Keratinocyte (primary cell): Measurements from ENCODE around the gene PAQR7. TPM values are rescaled to one million over a fixed set of nuclear protein-coding genes. Genes with fewer than 3 reads are reported as not detected.

ENCODE experiments used
- DNase-seq: peaks from one replicate; pipeline ENCODE4 v3.0.0-alpha.2; 2011; ENCODE audit warnings: low read depth, missing footprints, low spot score
- FAIRE-seq: peaks from 2 replicates; lab custom pipeline; 2011; peaks lifted over from hg19 to GRCh38; lab: Jason Lieb, UNC
- H2AFZ ChIP-seq: 2 replicates; pipeline ENCODE4 v1.6.0; 2012; ENCODE audit warnings: low read length, control low read depth, inconsistent platforms; ENCODE audit not compliant: control insufficient read depth
- H3K27ac ChIP-seq: 2 replicates; pipeline ENCODE4 v1.5.1; 2011; ENCODE audit warnings: low read length; ENCODE audit not compliant: control insufficient read depth, insufficient read depth
- H3K27me3 ChIP-seq: 3 replicates; pipeline ENCODE4 v1.6.0; 2011; ENCODE audit warnings: low read length; ENCODE audit not compliant: control insufficient read depth, insufficient read depth; ENCODE audit errors: extremely low read depth
- H3K36me3 ChIP-seq, 2 experiments: 2 replicates in 1 of 2; 3 replicates in 1 of 2; pipeline ENCODE4 v1.5.1; 2011; ENCODE audit warnings: low read length in 2 of 2, mild to moderate bottlenecking in 1 of 2; ENCODE audit not compliant: control insufficient read depth in 2 of 2, insufficient read depth in 2 of 2; ENCODE audit errors: extremely low read depth in 1 of 2
- H3K4me1 ChIP-seq: 3 replicates; pipeline ENCODE4 v1.5.1; 2011; ENCODE audit warnings: low read length; ENCODE audit not compliant: control insufficient read depth, insufficient read depth; ENCODE audit errors: extremely low read depth
- H3K4me2 ChIP-seq: 3 replicates; pipeline ENCODE4 v1.6.0; 2011; ENCODE audit warnings: low read depth, low read length; ENCODE audit not compliant: control insufficient read depth, insufficient read depth; ENCODE audit errors: extremely low read depth
- H3K4me3 ChIP-seq, 3 experiments: fragments of 200-600 bp in 1 of 3; sonication (generic) in 1 of 3; 2 replicates in 2 of 3; 3 replicates in 1 of 3; pipeline ENCODE4 v1.5.1; 2011 to 2016; ENCODE audit warnings: low read length in 3 of 3, mild to moderate bottlenecking in 3 of 3, control low read depth in 2 of 3, inconsistent platforms in 1 of 3, low read depth in 1 of 3, mixed read lengths in 1 of 3, mixed run types in 1 of 3, moderate library complexity in 1 of 3; ENCODE audit not compliant: control insufficient read depth in 2 of 3, insufficient read depth in 2 of 3; ENCODE audit errors: extremely low read depth in 1 of 3
- H3K79me2 ChIP-seq: 2 replicates; pipeline ENCODE4 v1.6.0; 2012; ENCODE audit warnings: low read length; ENCODE audit not compliant: control insufficient read depth, insufficient read depth
- H3K9ac ChIP-seq: 3 replicates; pipeline ENCODE4 v1.6.0; 2011; ENCODE audit warnings: low read length; ENCODE audit not compliant: control insufficient read depth, insufficient read depth; ENCODE audit errors: extremely low read depth
- H3K9me1 ChIP-seq: 3 replicates; pipeline ENCODE4 v1.6.0; 2011; ENCODE audit warnings: low read length; ENCODE audit not compliant: control insufficient read depth, insufficient read depth; ENCODE audit errors: extremely low read depth
- H3K9me3 ChIP-seq: 2 replicates; pipeline ENCODE4 v1.5.1; 2012; ENCODE audit warnings: low read depth, low read length; ENCODE audit not compliant: control insufficient read depth
- H4K20me1 ChIP-seq: 3 replicates; pipeline ENCODE4 v1.6.0; 2011; ENCODE audit warnings: low read length; ENCODE audit not compliant: control insufficient read depth, insufficient read depth; ENCODE audit errors: extremely low read depth
- EZH2 ChIP-seq: IDR thresholded peaks from one replicate; pipeline ENCODE4 v1.6.1; 2012; ENCODE audit warnings: inconsistent platforms, mild to moderate bottlenecking, low read length, moderate library complexity
- dilution Hi-C: fragments of 300-500 bp; cut with MboI; formaldehyde crosslinking; loops from one replicate; pipeline ENCODE4 v1.7.0; 2020; ENCODE audit warnings: low sequenced_read_pairs; ENCODE audit not compliant: extremely low pct_ligation_motif_present
- polyA plus RNA-seq, 5 experiments: library from polyadenylated mRNA; depleted of rRNA in 3 of 5; stranded (reverse) in 3 of 5; stranded (forward) in 1 of 5; unstranded in 1 of 5; fragments of >200 nt; gene quantifications; 1 replicate in 1 of 5; 2 replicates in 3 of 5; 3 replicates in 1 of 5; pipeline versions ENCODE4 v1.2.1 to v1.2.3, GENCODE V29; 2011 to 2012; ENCODE audit warnings: missing spikeins in 2 of 5, low read depth in 1 of 5, low replicate concordance in 1 of 5
- TF ChIP-seq, protein P1 (sequence below), 3 experiments: IDR thresholded peaks in 1 of 3; conservative IDR thresholded peaks in 1 of 3; optimal IDR thresholded peaks in 1 of 3; 2 replicates in 2 of 3; 3 replicates in 1 of 3; pipeline versions ENCODE3 to v1.5.1; 2011; ENCODE audit warnings: low read length in 3 of 3, mild to moderate bottlenecking in 3 of 3, moderate library complexity in 2 of 3, control low read depth in 1 of 3, inconsistent platforms in 1 of 3; ENCODE audit not compliant: insufficient read depth in 2 of 3; ENCODE audit errors: extremely low read depth in 1 of 3

Gene PAQR7
- polyA plus RNA-seq, 1 donor (not counting 4 experiments of a cell fraction or from before 2014, with no cell fraction given), result 14.5 TPM

DNA sequence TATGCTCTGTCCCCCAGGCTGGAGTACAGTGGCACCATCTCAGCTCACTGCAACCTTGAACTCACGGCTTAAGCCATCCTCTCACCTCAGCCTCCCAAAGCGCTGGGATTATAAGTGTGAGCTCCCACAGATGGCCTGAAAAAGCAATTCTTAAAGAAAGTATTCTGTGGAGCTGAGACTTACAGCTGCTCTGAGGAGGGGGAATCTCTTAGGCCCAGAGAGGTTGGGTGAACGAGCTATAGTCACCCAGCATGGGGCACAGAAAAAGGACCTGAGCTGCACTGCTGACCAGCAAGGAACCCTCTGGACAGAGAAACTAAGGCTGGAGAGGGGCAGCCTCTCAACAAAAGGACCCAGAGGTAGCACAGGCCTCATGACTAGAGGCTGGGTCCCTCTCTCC, 1.3 kb downstream of the PAQR7 start:
- Histone ChIP-seq H4K20me1 (no peaks in the 10 kb centered on the region), H3K4me1 (peaks cover 50% of the 10 kb centered on the region), H3K4me3 (peak overlapping the region; percentile 62 to 84 (median 83)), H2AFZ (no peak overlapping the region), H3K27me3 (no peaks in the 10 kb centered on the region), H3K4me2 (peak overlapping the region; percentile 99), H3K79me2 (peaks cover 10% of the 10 kb centered on the region), H3K27ac (peak overlapping the region; percentile 61), H3K36me3 (peaks cover 5 to 12% of the 10 kb centered on the region in 2 experiments), H3K9ac (peak overlapping the region; percentile 78), H3K9me3 (no peaks in the 10 kb centered on the region), H3K9me1 (no peaks in the 10 kb centered on the region)
- FAIRE-seq, result no peak
- DNase-seq, result no peak
- no peak for TF ChIP-seq EZH2
- TF ChIP-seq, protein P1, sequence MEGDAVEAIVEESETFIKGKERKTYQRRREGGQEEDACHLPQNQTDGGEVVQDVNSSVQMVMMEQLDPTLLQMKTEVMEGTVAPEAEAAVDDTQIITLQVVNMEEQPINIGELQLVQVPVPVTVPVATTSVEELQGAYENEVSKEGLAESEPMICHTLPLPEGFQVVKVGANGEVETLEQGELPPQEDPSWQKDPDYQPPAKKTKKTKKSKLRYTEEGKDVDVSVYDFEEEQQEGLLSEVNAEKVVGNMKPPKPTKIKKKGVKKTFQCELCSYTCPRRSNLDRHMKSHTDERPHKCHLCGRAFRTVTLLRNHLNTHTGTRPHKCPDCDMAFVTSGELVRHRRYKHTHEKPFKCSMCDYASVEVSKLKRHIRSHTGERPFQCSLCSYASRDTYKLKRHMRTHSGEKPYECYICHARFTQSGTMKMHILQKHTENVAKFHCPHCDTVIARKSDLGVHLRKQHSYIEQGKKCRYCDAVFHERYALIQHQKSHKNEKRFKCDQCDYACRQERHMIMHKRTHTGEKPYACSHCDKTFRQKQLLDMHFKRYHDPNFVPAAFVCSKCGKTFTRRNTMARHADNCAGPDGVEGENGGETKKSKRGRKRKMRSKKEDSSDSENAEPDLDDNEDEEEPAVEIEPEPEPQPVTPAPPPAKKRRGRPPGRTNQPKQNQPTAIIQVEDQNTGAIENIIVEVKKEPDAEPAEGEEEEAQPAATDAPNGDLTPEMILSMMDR (optimal IDR thresholded peaks at IDR 0.05 in 1 of 3, IDR thresholded peaks at IDR 0.05 in 1 of 3, conservative IDR thresholded peaks at IDR 0.05 in 1 of 3; ENCODE audit: extremely low read depth in 1 of 3, insufficient read depth in 2 of 3, low read length in 3 of 3), result no peak
- dilution Hi-C loops, result no loop called here

GRCh38 chr1:25873120-25873519, 2.4 kb downstream of the PAQR7 start:
- DNase-seq, result no peak
- dilution Hi-C loops, result no loop called here
- H3K4me2 ChIP-seq, result peak overlapping the region; percentile 35
- peaks cover 50% of the 10 kb centered on the region for H3K4me1 ChIP-seq
- peaks cover 5 to 12% of the 10 kb centered on the region in 2 experiments for H3K36me3 ChIP-seq
- H3K79me2 ChIP-seq, result peaks cover 10% of the 10 kb centered on the region
- no peak overlapping the region for H3K4me3 ChIP-seq
- TF ChIP-seq EZH2, result no peak
- TF ChIP-seq, protein P1 (optimal IDR thresholded peaks at IDR 0.05 in 1 of 3, IDR thresholded peaks at IDR 0.05 in 1 of 3, conservative IDR thresholded peaks at IDR 0.05 in 1 of 3; ENCODE audit: extremely low read depth in 1 of 3, insufficient read depth in 2 of 3, low read length in 3 of 3), result no peak
- H3K27ac ChIP-seq, result no peak overlapping the region
- H2AFZ ChIP-seq, result no peak overlapping the region
- H3K9me3 ChIP-seq, result no peaks in the 10 kb centered on the region
- no peak overlapping the region for H3K9ac ChIP-seq
- no peaks in the 10 kb centered on the region for H3K27me3 ChIP-seq
- H3K9me1 ChIP-seq, result no peaks in the 10 kb centered on the region
- no peak for FAIRE-seq
- no peaks in the 10 kb centered on the region for H4K20me1 ChIP-seq
